ENCODE results near the gene ZFYVE26. TPM values are rescaled to one million over a fixed set of nuclear protein-coding genes. Genes with fewer than 3 reads are reported as not detected.

The ZFYVE26 gene
- total and polyA plus RNA-seq, 2 of the 8 experiments (the other 6 are each of a cell fraction or from before 2014, with no cell fraction given) = 13.0 to 23.3 TPM

GRCh38 chr14:67717048-67717447 is 99.3 kb downstream of the ZFYVE26 start (continued):
- TF ChIP-seq CBX8 (IDR thresholded peaks at IDR 0.05; ENCODE audit: borderline replicate concordance, low read depth, low read length) = no peak
- TF ChIP-seq E2F6 (IDR thresholded peaks at IDR 0.05) = no peak
- TF ChIP-seq TAF7 (optimal IDR thresholded peaks at IDR 0.05; ENCODE audit: borderline replicate concordance, low read depth, low read length) = no peak
- no peak for TF ChIP-seq CTBP2 (IDR thresholded peaks at IDR 0.05; ENCODE audit: borderline replicate concordance, insufficient read depth, insufficient read length, low read length)

Measured in H1 (cell line).